Spleen (tissue), 11 donors: ENCODE measurements around the gene ZBTB17. TPM values are rescaled to one million over a fixed set of nuclear protein-coding genes. Genes with fewer than 3 reads are reported as not detected.

Source experiments
- DNase-seq: peaks from one replicate; pipeline ENCODE4 v3.0.0-alpha.2; 2020
- H3K27ac ChIP-seq, 8 donors: fragments of 200-600 bp; sonication (generic) in 7 of 8; 1 replicate in 4 of 8; 2 replicates in 4 of 8; pipeline versions ENCODE4 v1.5.0 to v1.8.0; 2016 to 2021; ENCODE audit warnings: inconsistent platforms in 4 of 8, mild to moderate bottlenecking in 4 of 8, moderate library complexity in 1 of 8
- H3K27me3 ChIP-seq, 7 donors: fragments of 200-600 bp; sonication (generic) in 6 of 7; replicated peaks in 1 of 7; 1 replicate in 4 of 7; 2 replicates in 3 of 7; pipeline versions ENCODE4 v1.5.0 to v1.8.0; 2016 to 2021; ENCODE audit warnings: inconsistent platforms in 3 of 7, mild to moderate bottlenecking in 1 of 7
- H3K36me3 ChIP-seq, 6 donors: fragments of 200-600 bp; sonication (generic) in 5 of 6; 1 replicate in 4 of 6; 2 replicates in 2 of 6; pipeline versions ENCODE4 v1.5.0 to v1.8.0; 2016 to 2021; ENCODE audit warnings: inconsistent platforms in 2 of 6
- H3K4me1 ChIP-seq, 6 donors: fragments of 200-600 bp; sonication (generic) in 5 of 6; 1 replicate in 3 of 6; 2 replicates in 3 of 6; pipeline versions ENCODE4 v1.5.0 to v1.8.0; 2016 to 2021; ENCODE audit warnings: inconsistent platforms in 3 of 6
- H3K4me3 ChIP-seq, 8 donors: fragments of 200-600 bp; sonication (generic) in 7 of 8; 1 replicate in 4 of 8; 2 replicates in 4 of 8; pipeline versions ENCODE4 v1.5.0 to v1.8.0; 2016 to 2021; ENCODE audit warnings: inconsistent platforms in 4 of 8, mild to moderate bottlenecking in 4 of 8, moderate library complexity in 2 of 8
- H3K9me3 ChIP-seq, 8 donors: fragments of 200-600 bp; sonication (generic) in 7 of 8; 1 replicate in 4 of 8; 2 replicates in 4 of 8; pipeline versions ENCODE4 v1.5.0 to v1.8.0; 2016 to 2021; ENCODE audit warnings: inconsistent platforms in 4 of 8
- CTCF ChIP-seq, 11 experiments: fragments of 200-600 bp in 7 of 11; fragments of 450-650 bp in 4 of 11; sonication (generic) in 4 of 11; IDR thresholded peaks in 8 of 11; conservative IDR thresholded peaks in 3 of 11; 1 replicate in 7 of 11; 2 replicates in 4 of 11; pipeline versions ENCODE4 v1.4.0 to v1.8.0; 2016 to 2021; ENCODE audit warnings: antibody characterized with exemption in 11 of 11, inconsistent platforms in 4 of 11, mild to moderate bottlenecking in 1 of 11
- POLR2A ChIP-seq, 3 donors: fragments of 450-650 bp; IDR thresholded peaks; one replicate each; pipeline ENCODE4 v1.5.1; 2017; ENCODE audit warnings: antibody characterized with exemption in 3 of 3, mild to moderate bottlenecking in 1 of 3
- POLR2AphosphoS5 ChIP-seq, 3 donors: sonication (generic); formaldehyde crosslinking; IDR thresholded peaks; one replicate each; pipeline ENCODE4 v1.5.1; 2017; ENCODE audit warnings: antibody characterized with exemption in 3 of 3
- WGBS, 5 donors: extraction: QIAGEN DNeasy Blood & Tissue Kit in 3 of 5; methylation state at CpG; one replicate each; pipeline versions ENCODE4 v1.1.5 to v1.1.7; 2013 to 2018; 5-methylcytosine and 5-hydroxymethylcytosine counted together
- intact Hi-C: fragments of 100-400 bp; cut with DNase I; formaldehyde crosslinking; loops from one replicate; pipeline ENCODE4 v1.15.0; 2023; ENCODE audit warnings: low total_unique reads
- polyA plus RNA-seq, 3 donors: library from polyadenylated mRNA; stranded (reverse); fragments of 200-250 nt; gene quantifications; one replicate each; pipeline ENCODE4 v1.2.1, GENCODE V29; 2013
- total RNA-seq, 7 donors: library from RNA; depleted of rRNA in 3 of 7; stranded (reverse); fragments of >200 nt in 3 of 7; fragmentation: NEBNext Ultra II Directional in 4 of 7; extraction: Animal tissue kit (Norgen Biotek cat#: 25700) in 4 of 7; gene quantifications; one replicate each; pipeline versions ENCODE4 v1.1.0 to v1.2.1, GENCODE V29; 2016 to 2021
- donor health status: healthy with polysubstance abuse.
- donor health status: DM: no; HTN: no; CAD: no; lungs with moderate emphysema.
- donor health status: DM: no; HTN: no; CAD: no.
- donor health status: Bipolar disorder and iron deficiency.
- donor health status: healthy.
- donor health status: DM: no; HTN: no; CAD: no.
- donor health status: DM: yes; HTN: yes; CAD: no.

ZBTB17 gene
- total and polyA plus RNA-seq, 10 donors = 36.8 to 139 (median 53.4) TPM

DNA sequence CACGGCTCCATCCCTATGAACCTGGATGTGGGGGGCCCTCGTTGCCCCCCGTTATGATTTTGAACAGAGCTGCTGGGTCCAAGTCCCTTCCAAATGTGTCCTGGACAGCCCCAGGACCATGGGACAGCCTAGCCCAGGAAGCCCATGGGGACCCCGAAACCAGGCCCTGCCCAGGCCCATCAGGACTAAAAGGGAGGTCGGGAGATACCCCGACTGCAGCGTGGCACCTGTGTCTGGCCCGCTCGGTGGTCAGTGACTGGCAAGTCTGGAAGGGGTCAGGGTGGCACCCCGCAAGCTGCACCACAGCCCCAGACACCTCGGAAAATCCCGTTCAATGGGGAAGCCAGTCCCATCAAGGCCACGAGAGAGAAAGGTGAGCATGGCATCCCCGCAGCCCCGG is 17.8 kb upstream of the ZBTB17 start:
- Histone ChIP-seq H3K9me3 (no peaks in the 10 kb centered on the region), H3K27me3 (no peaks in the 10 kb centered on the region), H3K27ac (no peak overlapping the region), H3K4me3 (no peak overlapping the region), H3K4me1 (no peaks in the 10 kb centered on the region), H3K36me3 (no peaks in the 10 kb centered on the region)
- 89 to 96% (median 90%) methylated on average over 7 to 15 of the region's 15 CpGs for WGBS, 5 donors
- TF ChIP-seq POLR2AphosphoS5 (IDR thresholded peaks at IDR 0.05) (no peak), POLR2A (IDR thresholded peaks at IDR 0.05) (no peak), CTCF (IDR thresholded peaks at IDR 0.05 in 8 of 11, conservative IDR thresholded peaks at IDR 0.05 in 3 of 11) (no peak)
- intact Hi-C loops = no loop called here
- peak; percentile 46 for DNase-seq

DNA sequence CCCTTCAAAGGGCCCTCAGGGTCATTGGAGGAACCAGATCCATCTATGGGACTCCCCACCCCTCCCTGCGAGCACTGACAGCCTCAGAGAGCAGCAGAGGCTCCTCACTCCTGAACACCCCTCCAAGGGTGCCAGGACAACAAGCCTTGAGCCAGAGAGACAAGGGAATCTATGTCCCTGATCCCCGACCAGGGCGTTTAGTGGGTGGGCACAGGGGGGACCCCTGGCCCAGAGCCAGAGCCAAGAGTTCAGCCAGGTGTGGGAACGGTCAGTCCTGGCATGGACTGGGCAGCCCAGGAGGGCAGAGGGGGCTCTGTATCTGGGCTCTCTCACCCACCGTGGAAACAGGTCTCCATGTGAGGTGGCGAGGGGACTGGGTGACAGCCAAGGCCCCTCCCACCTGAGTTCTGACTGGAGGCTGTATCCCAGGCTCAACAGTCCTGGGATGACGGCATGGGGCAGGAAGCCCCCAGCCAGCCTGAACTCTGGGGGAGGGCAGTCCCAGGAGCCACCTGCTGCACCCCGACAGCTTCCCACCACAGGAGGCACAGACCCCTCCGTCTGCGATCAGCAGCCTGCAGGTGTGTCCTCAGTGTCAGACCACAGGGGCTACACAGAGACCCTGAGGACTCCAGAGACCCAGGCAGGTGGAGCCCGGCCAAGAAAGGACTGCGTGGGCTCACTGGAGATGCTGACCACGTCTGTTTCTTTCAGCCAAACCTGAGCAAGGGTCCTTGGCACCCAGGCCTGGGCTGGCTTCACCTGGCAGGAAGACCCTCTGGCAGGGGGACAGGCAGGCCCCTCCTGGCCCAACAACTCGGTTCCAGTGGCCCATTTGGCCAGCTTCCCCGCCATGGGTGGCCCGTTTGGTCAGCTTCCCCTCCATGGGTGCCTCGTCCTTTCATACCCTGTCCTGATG is 16.9 kb upstream of the ZBTB17 start:
- WGBS, 5 donors = 77 to 92% (median 81%) methylated on average over 11 to 17 of the region's 17 CpGs
- H3K27me3 ChIP-seq = no peaks in the 10 kb centered on the region
- intact Hi-C loops = no loop called here

GRCh38 chr1:15992187-15992553 is 16.3 kb upstream of the ZBTB17 start:
- intact Hi-C loops = no loop called here
- no peak for DNase-seq
- Histone ChIP-seq H3K27ac (no peak overlapping the region), H3K9me3 (no peaks in the 10 kb centered on the region), H3K27me3 (no peaks in the 10 kb centered on the region), H3K4me1 (no peaks in the 10 kb centered on the region), H3K4me3 (no peak overlapping the region), H3K36me3 (no peaks in the 10 kb centered on the region)
- TF ChIP-seq POLR2A (IDR thresholded peaks at IDR 0.05) (no peak), POLR2AphosphoS5 (IDR thresholded peaks at IDR 0.05) (no peak), CTCF (IDR thresholded peaks at IDR 0.05 in 8 of 11, conservative IDR thresholded peaks at IDR 0.05 in 3 of 11) (no peak)
- 91 to 92% (median 92%) methylated on average over 7 of the region's 7 CpGs for WGBS, 5 donors

More for the DNA sequence above, 16.9 kb upstream of the ZBTB17 start:
- Histone ChIP-seq H3K4me1 (no peaks in the 10 kb centered on the region), H3K4me3 (no peak overlapping the region), H3K36me3 (no peaks in the 10 kb centered on the region), H3K9me3 (no peaks in the 10 kb centered on the region), H3K27ac (no peak overlapping the region)
- TF ChIP-seq POLR2AphosphoS5 (IDR thresholded peaks at IDR 0.05) (no peak), CTCF (IDR thresholded peaks at IDR 0.05 in 8 of 11, conservative IDR thresholded peaks at IDR 0.05 in 3 of 11) (no peak), POLR2A (IDR thresholded peaks at IDR 0.05) (no peak)
- peak; percentile 65 for DNase-seq

DNA sequence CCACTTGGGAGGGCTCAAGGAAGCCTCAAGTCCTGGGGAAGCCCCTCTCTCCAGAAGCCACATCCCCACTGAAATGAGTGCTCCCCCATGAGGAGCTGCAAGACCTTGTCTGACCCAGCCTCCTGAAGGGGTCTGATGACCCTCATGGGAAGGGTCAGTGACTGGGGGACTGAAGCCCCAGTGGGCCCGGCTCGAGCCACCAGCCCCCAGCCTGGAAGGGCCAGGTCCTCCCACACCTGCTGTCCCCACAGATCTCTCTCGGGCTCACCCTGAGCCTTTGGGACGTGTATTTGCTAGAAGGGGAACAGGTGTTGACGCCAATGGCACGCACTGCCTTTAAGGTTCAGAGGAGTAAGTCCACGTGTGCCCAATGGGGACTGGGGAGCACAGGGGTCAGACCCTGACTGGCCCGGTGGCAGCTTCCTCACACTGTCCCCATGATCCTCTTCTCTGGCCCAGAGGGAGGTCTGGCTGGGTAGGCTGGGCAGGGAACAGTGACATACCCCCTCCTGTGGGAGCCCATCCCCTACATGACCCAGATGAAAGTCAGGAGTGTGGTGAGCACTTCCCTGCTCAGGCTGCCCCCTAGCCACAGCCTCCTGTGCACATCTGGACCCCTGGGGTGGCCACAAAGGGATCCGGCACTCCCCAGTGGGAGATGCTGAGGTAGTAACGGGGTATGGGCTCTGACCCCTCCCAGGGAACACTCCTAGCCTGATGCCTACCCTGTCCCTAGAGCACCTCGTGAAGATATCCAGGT is 15.7 kb upstream of the ZBTB17 start:
- 84 to 94% (median 88%) methylated on average over 11 of the region's 11 CpGs for WGBS, 5 donors
- H3K36me3 ChIP-seq = no peaks in the 10 kb centered on the region
- no peaks in the 10 kb centered on the region for H3K27me3 ChIP-seq
- H3K4me3 ChIP-seq = no peak overlapping the region
- DNase-seq = peak; percentile 39
- H3K9me3 ChIP-seq = no peaks in the 10 kb centered on the region
- TF ChIP-seq POLR2AphosphoS5 (IDR thresholded peaks at IDR 0.05) (no peak), POLR2A (IDR thresholded peaks at IDR 0.05) (no peak), CTCF (IDR thresholded peaks at IDR 0.05 in 8 of 11, conservative IDR thresholded peaks at IDR 0.05 in 3 of 11) (no peak)
- intact Hi-C loops = no loop called here
- no peaks in the 10 kb centered on the region for H3K4me1 ChIP-seq
- H3K27ac ChIP-seq = no peak overlapping the region
